ENCODE results near the gene SEBOX.

DNA sequence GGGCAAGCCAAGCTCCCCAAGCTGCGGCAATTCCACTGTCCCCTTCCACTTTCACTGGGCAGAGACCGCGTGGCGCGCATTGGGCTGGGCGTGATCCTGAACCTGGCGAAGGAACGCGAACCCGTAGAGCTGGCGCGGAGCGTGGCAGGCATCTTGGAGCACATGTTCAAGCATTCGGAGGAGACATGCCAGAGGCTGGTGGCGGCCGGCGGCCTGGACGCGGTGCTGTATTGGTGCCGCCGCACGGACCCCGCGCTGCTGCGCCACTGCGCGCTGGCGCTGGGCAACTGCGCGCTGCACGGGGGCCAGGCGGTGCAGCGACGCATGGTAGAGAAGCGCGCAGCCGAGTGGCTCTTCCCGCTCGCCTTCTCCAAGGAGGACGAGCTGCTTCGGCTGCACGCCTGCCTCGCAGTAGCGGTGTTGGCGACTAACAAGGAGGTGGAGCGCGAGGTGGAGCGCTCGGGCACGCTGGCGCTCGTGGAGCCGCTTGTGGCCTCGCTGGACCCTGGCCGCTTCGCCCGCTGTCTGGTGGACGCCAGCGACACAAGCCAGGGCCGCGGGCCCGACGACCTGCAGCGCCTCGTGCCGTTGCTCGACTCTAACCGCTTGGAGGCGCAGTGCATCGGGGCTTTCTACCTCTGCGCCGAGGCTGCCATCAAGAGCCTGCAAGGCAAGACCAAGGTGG lies 16.3 kb upstream of the SEBOX start:
- no peak for TF ChIP-seq CTCF (IDR thresholded peaks at IDR 0.05)
- TF ChIP-seq POLR2A (IDR thresholded peaks at IDR 0.05), result no peak
